ENCODE measurements around the gene DPM1.

Gene DPM1

DNA sequence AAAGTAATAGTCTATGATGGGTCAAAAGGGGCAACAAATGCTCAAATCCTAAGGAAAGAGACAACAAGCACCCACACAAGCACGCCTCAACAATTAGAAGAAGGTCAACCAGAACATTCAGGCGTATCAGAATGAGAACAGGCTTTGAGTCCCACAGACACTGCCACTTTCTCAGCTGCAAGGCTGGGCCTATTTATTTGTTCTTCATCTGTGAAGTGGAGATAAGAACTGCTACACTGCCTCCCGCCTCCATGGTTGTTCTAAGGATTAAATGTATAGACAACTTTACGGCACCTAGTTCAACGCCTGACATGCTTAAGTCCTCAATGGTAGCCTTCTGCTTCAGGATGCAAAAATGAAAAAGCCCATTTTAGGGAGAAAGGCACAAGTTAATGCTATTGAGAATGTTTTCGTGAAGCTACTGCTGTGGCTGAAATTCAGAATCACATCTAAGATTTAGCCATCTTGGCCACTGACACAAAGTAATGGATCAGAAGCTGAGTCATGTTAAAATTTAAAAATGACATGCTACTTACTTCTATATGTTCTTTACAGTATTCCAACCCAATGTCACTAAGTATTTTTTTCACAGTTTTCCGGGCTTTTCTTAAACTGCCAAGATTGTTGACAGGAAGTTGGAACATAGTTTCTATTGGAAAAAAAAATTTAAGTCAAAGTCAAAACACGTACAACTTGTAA is 54.8 kb downstream of the DPM1 start:
- no peak for DNase-seq (ENCODE audit: low read depth)
- TF ChIP-seq, protein P1, sequence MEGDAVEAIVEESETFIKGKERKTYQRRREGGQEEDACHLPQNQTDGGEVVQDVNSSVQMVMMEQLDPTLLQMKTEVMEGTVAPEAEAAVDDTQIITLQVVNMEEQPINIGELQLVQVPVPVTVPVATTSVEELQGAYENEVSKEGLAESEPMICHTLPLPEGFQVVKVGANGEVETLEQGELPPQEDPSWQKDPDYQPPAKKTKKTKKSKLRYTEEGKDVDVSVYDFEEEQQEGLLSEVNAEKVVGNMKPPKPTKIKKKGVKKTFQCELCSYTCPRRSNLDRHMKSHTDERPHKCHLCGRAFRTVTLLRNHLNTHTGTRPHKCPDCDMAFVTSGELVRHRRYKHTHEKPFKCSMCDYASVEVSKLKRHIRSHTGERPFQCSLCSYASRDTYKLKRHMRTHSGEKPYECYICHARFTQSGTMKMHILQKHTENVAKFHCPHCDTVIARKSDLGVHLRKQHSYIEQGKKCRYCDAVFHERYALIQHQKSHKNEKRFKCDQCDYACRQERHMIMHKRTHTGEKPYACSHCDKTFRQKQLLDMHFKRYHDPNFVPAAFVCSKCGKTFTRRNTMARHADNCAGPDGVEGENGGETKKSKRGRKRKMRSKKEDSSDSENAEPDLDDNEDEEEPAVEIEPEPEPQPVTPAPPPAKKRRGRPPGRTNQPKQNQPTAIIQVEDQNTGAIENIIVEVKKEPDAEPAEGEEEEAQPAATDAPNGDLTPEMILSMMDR (conservative IDR thresholded peaks at IDR 0.05; ENCODE audit: low read depth, low read length) = no peak
- H3K4me3 ChIP-seq (ENCODE audit: low read depth, low read length) = no peak overlapping the region

DNA sequence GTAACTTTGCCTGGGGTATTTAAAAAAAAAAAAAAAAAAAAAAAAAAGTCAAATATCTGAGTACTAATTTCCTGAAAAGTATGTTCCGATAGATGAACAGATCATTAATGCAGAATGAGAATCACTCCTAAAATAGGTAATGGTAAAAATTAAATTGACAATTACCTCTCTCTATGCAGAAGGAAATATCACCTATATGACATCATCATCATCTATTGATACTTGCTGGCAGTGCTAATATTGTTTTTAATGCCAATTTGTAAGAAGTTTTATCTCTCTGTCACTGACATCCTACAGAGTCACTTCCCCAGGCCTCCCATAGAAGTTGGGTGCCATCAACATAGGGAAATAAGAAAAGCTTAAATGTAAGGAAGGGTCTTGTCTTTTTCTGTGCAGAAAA is 57.0 kb downstream of the DPM1 start:
- DNase-seq (ENCODE audit: low read depth) = no peak
- TF ChIP-seq, protein P1 (conservative IDR thresholded peaks at IDR 0.05; ENCODE audit: low read depth, low read length) = no peak
- H3K4me3 ChIP-seq (ENCODE audit: low read depth, low read length) = no peak overlapping the region

GRCh38 chr20:50900261-50900660 is 58.1 kb downstream of the DPM1 start:
- TF ChIP-seq, protein P1 (conservative IDR thresholded peaks at IDR 0.05; ENCODE audit: low read depth, low read length) = no peak
- H3K4me3 ChIP-seq (ENCODE audit: low read depth, low read length) = no peak overlapping the region
- no peak for DNase-seq (ENCODE audit: low read depth)

- no peak for DNase-seq (ENCODE audit: low read depth)
- TF ChIP-seq, protein P1 (conservative IDR thresholded peaks at IDR 0.05; ENCODE audit: low read depth, low read length) = no peak
These were observed 59.9 kb downstream of the DPM1 start for GRCh38 chr20:50898475-50898874.

DNA sequence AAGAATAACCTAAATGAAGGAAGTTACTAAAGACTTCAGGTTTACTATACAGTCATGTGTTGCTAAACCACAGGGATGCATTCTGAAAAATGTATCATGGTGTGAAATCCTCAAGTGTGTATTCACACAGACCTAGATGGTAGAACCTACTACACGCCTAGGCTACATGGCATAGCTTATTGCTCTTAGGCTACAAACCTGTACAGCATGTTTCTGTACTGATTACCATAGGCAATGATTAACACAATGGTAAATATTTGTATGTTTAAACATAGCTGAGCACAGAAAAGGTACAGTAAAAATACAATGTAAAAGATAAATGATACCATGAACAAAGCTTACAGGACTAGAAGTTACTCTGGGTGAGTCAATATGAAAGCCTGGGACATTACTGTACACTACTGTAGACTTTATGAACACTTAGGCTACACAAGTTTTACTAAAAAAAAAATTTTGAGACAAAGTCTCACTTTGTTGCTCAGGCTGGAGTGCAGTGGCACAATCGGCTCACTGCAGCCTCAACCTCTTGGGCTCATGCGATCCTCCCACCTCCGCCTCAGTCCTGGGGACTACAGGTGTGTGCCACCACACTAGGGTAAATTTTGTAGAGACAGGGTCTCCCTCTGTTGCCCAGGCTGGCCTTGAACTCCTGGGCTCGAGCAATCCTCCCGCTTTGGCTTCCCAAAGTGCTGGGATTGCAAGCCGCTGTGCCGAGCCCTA is 63.1 kb downstream of the DPM1 start:
- DNase-seq (ENCODE audit: low read depth) = peak; percentile 52

More at GRCh38 chr20:50898475-50898874, 59.9 kb downstream of the DPM1 start:
- H3K4me3 ChIP-seq (ENCODE audit: low read depth, low read length) = no peak overlapping the region

GRCh38 chr20:50893620-50894019 is 64.7 kb downstream of the DPM1 start:
- TF ChIP-seq, protein P1 (conservative IDR thresholded peaks at IDR 0.05; ENCODE audit: low read depth, low read length) = no peak
- no peak overlapping the region for H3K4me3 ChIP-seq (ENCODE audit: low read depth, low read length)
- no peak for DNase-seq (ENCODE audit: low read depth)

More for the DNA sequence above, 63.1 kb downstream of the DPM1 start:
- TF ChIP-seq, protein P1 (conservative IDR thresholded peaks at IDR 0.05; ENCODE audit: low read depth, low read length) = no peak
- H3K4me3 ChIP-seq (ENCODE audit: low read depth, low read length) = no peak overlapping the region

All from choroid plexus epithelial cell (primary cell).